ENCODE measurements around the gene HS3ST3A1.

The HS3ST3A1 gene

GRCh38 chr17:13601776-13602551 is at the start of gene HS3ST3A1:
Gene HS3ST3A1, minus strand, starts transcription at chr17:13601929. Its CDS starts 800 bp downstream, at chr17:13601129.
- no peak for TF ChIP-seq ZNF274 (IDR thresholded peaks at IDR 0.05; ENCODE audit: low read depth, low read length)
- H3K4me3 ChIP-seq (ENCODE audit: low read length): no peak within 1 kb of the TSS

- no peak overlapping the region for H3K4me3 ChIP-seq (ENCODE audit: low read length)
- no peak for TF ChIP-seq ZNF274 (IDR thresholded peaks at IDR 0.05; ENCODE audit: low read depth, low read length)
Observed at GRCh38 chr17:13650096-13650675, 48.5 kb upstream of the HS3ST3A1 start.

- H3K4me3 ChIP-seq (ENCODE audit: low read length): no peak overlapping the region
- TF ChIP-seq ZNF274 (IDR thresholded peaks at IDR 0.05; ENCODE audit: low read depth, low read length): no peak
Observed at GRCh38 chr17:13647543-13648021, 45.9 kb upstream of the HS3ST3A1 start.

- TF ChIP-seq ZNF274 (IDR thresholded peaks at IDR 0.05; ENCODE audit: low read depth, low read length): no peak
- no peak overlapping the region for H3K4me3 ChIP-seq (ENCODE audit: low read length)
Observed at GRCh38 chr17:13646969-13647542, 45.3 kb upstream of the HS3ST3A1 start.

- no peak overlapping the region for H3K4me3 ChIP-seq (ENCODE audit: low read length)
- TF ChIP-seq ZNF274 (IDR thresholded peaks at IDR 0.05; ENCODE audit: low read depth, low read length): no peak
Observed at GRCh38 chr17:13646411-13646810, 44.7 kb upstream of the HS3ST3A1 start.

- no peak overlapping the region for H3K4me3 ChIP-seq (ENCODE audit: low read length)
- no peak for TF ChIP-seq ZNF274 (IDR thresholded peaks at IDR 0.05; ENCODE audit: low read depth, low read length)
Observed at GRCh38 chr17:13643180-13643579, 41.5 kb upstream of the HS3ST3A1 start.

GRCh38 chr17:13642188-13642587 is 40.5 kb upstream of the HS3ST3A1 start:
- no peak for TF ChIP-seq ZNF274 (IDR thresholded peaks at IDR 0.05; ENCODE audit: low read depth, low read length)

GRCh38 chr17:13640551-13640950 is 38.8 kb upstream of the HS3ST3A1 start:
- no peak for TF ChIP-seq ZNF274 (IDR thresholded peaks at IDR 0.05; ENCODE audit: low read depth, low read length)
- H3K4me3 ChIP-seq (ENCODE audit: low read length): no peak overlapping the region

More at GRCh38 chr17:13642188-13642587, 40.5 kb upstream of the HS3ST3A1 start:
- no peak overlapping the region for H3K4me3 ChIP-seq (ENCODE audit: low read length)

- TF ChIP-seq ZNF274 (IDR thresholded peaks at IDR 0.05; ENCODE audit: low read depth, low read length): no peak
- H3K4me3 ChIP-seq (ENCODE audit: low read length): no peak overlapping the region
Observed at GRCh38 chr17:13638855-13639458, 37.2 kb upstream of the HS3ST3A1 start.

- TF ChIP-seq ZNF274 (IDR thresholded peaks at IDR 0.05; ENCODE audit: low read depth, low read length): no peak
- no peak overlapping the region for H3K4me3 ChIP-seq (ENCODE audit: low read length)
Observed at GRCh38 chr17:13636951-13637350, 35.2 kb upstream of the HS3ST3A1 start.

GRCh38 chr17:13635951-13636350 is 34.2 kb upstream of the HS3ST3A1 start:
- no peak overlapping the region for H3K4me3 ChIP-seq (ENCODE audit: low read length)
- TF ChIP-seq ZNF274 (IDR thresholded peaks at IDR 0.05; ENCODE audit: low read depth, low read length): no peak

- no peak for TF ChIP-seq ZNF274 (IDR thresholded peaks at IDR 0.05; ENCODE audit: low read depth, low read length)
- no peak overlapping the region for H3K4me3 ChIP-seq (ENCODE audit: low read length)
Observed at GRCh38 chr17:13634021-13634420, 32.3 kb upstream of the HS3ST3A1 start.

- H3K4me3 ChIP-seq (ENCODE audit: low read length): no peak overlapping the region
Observed at GRCh38 chr17:13631529-13631928, 29.8 kb upstream of the HS3ST3A1 start.

GRCh38 chr17:13626703-13627102 is 25.0 kb upstream of the HS3ST3A1 start:
- no peak for TF ChIP-seq ZNF274 (IDR thresholded peaks at IDR 0.05; ENCODE audit: low read depth, low read length)
- H3K4me3 ChIP-seq (ENCODE audit: low read length): no peak overlapping the region

More at GRCh38 chr17:13631529-13631928, 29.8 kb upstream of the HS3ST3A1 start:
- TF ChIP-seq ZNF274 (IDR thresholded peaks at IDR 0.05; ENCODE audit: low read depth, low read length): no peak
